ENCODE data around the gene OSBPL2.

DNA sequence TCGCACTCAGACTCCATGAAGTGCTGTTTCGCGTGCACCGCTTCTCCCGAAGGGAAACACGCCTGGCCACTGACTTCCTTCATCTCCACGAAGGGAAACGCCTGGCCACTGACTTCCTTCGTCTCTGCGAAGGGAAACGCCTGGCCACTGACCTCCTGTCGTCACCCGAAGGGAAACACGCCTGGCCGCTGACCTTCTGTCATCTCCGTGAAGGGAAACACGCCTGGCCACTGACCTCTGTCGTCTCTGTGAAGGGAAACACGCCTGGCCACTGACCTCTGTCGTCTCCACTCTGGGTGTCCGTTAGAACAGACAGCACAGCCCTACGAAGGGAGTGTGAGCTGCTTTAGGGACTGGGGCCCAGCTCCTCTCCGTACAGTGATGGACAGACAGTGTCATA, 47.4 kb downstream of the OSBPL2 start:
- TF ChIP-seq EGR1 (IDR thresholded peaks at IDR 0.05) (no peak), CEBPB (IDR thresholded peaks at IDR 0.05) (no peak), FOXM1 (IDR thresholded peaks at IDR 0.05; ENCODE audit: borderline replicate concordance, low read depth) (no peak), TCF12 (IDR thresholded peaks at IDR 0.05; ENCODE audit: low read depth) (no peak)
- TF ChIP-seq, protein P1, sequence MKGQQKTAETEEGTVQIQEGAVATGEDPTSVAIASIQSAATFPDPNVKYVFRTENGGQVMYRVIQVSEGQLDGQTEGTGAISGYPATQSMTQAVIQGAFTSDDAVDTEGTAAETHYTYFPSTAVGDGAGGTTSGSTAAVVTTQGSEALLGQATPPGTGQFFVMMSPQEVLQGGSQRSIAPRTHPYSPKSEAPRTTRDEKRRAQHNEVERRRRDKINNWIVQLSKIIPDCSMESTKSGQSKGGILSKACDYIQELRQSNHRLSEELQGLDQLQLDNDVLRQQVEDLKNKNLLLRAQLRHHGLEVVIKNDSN (IDR thresholded peaks at IDR 0.05) = no peak
- TF ChIP-seq, protein P2, sequence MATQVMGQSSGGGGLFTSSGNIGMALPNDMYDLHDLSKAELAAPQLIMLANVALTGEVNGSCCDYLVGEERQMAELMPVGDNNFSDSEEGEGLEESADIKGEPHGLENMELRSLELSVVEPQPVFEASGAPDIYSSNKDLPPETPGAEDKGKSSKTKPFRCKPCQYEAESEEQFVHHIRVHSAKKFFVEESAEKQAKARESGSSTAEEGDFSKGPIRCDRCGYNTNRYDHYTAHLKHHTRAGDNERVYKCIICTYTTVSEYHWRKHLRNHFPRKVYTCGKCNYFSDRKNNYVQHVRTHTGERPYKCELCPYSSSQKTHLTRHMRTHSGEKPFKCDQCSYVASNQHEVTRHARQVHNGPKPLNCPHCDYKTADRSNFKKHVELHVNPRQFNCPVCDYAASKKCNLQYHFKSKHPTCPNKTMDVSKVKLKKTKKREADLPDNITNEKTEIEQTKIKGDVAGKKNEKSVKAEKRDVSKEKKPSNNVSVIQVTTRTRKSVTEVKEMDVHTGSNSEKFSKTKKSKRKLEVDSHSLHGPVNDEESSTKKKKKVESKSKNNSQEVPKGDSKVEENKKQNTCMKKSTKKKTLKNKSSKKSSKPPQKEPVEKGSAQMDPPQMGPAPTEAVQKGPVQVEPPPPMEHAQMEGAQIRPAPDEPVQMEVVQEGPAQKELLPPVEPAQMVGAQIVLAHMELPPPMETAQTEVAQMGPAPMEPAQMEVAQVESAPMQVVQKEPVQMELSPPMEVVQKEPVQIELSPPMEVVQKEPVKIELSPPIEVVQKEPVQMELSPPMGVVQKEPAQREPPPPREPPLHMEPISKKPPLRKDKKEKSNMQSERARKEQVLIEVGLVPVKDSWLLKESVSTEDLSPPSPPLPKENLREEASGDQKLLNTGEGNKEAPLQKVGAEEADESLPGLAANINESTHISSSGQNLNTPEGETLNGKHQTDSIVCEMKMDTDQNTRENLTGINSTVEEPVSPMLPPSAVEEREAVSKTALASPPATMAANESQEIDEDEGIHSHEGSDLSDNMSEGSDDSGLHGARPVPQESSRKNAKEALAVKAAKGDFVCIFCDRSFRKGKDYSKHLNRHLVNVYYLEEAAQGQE (IDR thresholded peaks at IDR 0.05; ENCODE audit: low read depth) = no peak

Measured in Ishikawa (cell line).